Neuron (in vitro differentiated cells): Measurements from ENCODE around the gene UBXN4.
"Not testable (repeated sequence)": the region's sequence is repeated elsewhere in the genome, so short reads cannot be mapped to it uniquely, and the experiment has no call there.

Source experiments
- H2AFZ ChIP-seq: one replicate; pipeline ENCODE4 v1.6.1; 2013; ENCODE audit warnings: low read depth, mild to moderate bottlenecking, inconsistent platforms, low read length, moderate library complexity
- H3K27me3 ChIP-seq: one replicate; pipeline ENCODE4 v1.6.1; 2013; ENCODE audit warnings: low read length; ENCODE audit not compliant: insufficient read depth
- H3K36me3 ChIP-seq: one replicate; pipeline ENCODE4 v1.6.1; 2013; ENCODE audit warnings: low read length; ENCODE audit not compliant: insufficient read depth
- H3K4me1 ChIP-seq: one replicate; pipeline ENCODE4 v1.6.1; 2013; ENCODE audit warnings: low read length; ENCODE audit not compliant: insufficient read depth
- H3K4me3 ChIP-seq: 2 replicates; pipeline ENCODE4 v1.5.1; 2013; ENCODE audit warnings: mild to moderate bottlenecking, low read length, moderate library complexity
- H3K9me3 ChIP-seq: one replicate; pipeline ENCODE4 v1.6.1; 2013; ENCODE audit warnings: low read length

The UBXN4 gene

DNA sequence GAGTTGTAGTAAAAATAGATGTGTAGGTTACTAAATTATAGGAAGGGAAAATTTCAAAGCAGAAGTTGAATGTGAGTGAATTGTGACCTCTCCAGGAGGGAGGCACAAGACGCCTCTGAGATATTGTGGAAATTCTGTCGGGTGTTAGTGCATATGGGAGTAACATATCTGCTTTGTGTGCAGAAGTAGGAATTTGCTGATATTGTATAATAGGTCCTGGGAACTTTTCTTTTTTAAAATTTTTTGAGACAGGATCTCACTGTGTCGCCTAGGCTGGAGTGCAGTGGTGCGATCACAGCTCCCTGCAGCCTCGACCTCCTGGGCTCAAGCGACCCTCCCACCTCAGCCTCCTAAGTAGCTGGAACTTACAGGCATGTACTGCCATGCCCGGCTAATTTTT lies 34.7 kb downstream of the UBXN4 start:
- Histone ChIP-seq H3K27me3 (no peaks in the 10 kb centered on the region), H3K4me1 (no peaks in the 10 kb centered on the region), H3K9me3 (no peaks in the 10 kb centered on the region), H3K4me3 (no peak overlapping the region), H2AFZ (no peak overlapping the region), H3K36me3 (peaks cover 89% of the 10 kb centered on the region)

DNA sequence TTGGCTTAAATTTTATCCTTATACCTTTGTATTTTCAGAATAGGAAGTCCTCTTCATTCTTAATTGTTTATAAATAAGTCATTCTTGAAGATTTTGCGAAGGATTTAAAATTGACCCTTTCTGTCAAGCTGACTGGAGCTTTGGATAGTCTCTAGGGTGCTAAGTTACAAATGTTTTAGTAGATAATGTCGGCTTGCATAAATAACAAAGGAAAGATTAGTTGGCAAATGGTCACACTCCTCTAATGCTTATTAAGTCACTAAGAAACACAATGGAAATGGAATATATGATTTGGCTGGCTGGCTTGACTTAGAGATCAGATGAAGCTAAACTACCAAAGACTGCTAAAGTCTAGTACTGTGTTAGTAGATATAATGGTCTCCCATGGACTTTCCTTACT lies 40.6 kb downstream of the UBXN4 start:
- Histone ChIP-seq H3K36me3 (peaks cover 82% of the 10 kb centered on the region), H3K4me1 (no peaks in the 10 kb centered on the region), H3K4me3 (no peak overlapping the region), H3K27me3 (no peaks in the 10 kb centered on the region), H3K9me3 (peaks cover 2% of the 10 kb centered on the region), H2AFZ (no peak overlapping the region)

DNA sequence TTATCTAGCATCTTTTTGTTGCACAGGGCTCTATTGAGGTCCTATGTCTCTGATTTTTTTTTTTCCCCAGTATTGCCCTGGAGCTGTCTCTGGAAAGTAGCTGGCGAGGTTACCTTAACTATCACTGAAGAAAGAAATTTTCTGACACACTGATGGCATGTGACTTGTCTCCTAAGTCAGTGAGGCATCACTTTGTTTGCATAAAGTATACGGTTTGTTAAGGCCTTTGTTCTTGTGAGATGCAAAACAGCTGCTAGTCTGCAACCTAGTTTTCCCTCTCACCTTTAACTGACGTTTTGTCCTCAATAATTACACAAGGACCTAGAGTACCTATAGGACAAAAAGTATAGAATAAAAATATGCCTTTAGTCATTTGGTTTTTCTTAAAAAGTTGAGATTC lies 41.8 kb downstream of the UBXN4 start:
- no peaks in the 10 kb centered on the region for H3K4me1 ChIP-seq
- H3K27me3 ChIP-seq: no peaks in the 10 kb centered on the region
- H2AFZ ChIP-seq: no peak overlapping the region
- H3K4me3 ChIP-seq: no peak overlapping the region
- H3K9me3 ChIP-seq: peaks cover 2% of the 10 kb centered on the region
- H3K36me3 ChIP-seq: peaks cover 78% of the 10 kb centered on the region

DNA sequence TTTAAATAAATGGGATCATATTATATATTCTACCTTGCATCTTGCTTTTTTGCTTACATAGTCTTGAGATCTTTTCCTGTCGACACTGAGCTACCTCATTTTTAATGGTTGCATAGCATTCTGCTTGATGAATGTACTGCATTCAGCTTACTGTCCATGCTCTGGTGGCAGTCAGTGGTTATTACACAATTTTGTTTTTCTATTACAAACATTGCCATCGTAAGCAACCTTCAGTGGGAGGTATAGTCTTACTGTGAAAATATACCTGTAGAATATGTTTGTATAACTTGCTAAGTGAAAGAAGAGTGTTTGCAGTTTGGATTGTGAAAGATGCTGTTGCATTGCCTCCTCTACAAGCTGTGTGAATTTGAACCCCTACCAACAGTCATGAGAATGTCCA lies 43.4 kb downstream of the UBXN4 start:
- Histone ChIP-seq H3K4me1 (no peaks in the 10 kb centered on the region), H3K36me3 (peaks cover 65% of the 10 kb centered on the region), H3K27me3 (no peaks in the 10 kb centered on the region), H2AFZ (no peak overlapping the region), H3K4me3 (no peak overlapping the region), H3K9me3 (peaks cover 2% of the 10 kb centered on the region)

DNA sequence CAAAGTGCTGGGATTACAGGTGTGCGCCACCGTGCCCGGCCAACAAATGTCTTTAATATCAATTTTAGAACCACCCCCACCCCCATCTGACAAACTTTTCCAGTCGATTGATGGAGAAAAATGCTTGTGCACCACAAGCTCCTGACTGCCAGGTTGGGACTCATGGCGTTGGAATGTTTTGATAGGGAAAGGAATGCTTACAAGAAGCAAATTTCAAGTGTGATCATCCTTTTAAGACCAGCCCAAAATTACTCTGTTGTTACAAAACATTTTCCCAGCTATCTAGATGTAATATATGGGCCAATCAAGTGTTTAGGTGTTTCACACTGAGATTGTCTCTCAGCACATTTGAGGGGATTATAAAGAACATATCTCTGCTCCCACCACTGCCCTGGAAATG lies 45.2 kb downstream of the UBXN4 start:
- no peak overlapping the region for H2AFZ ChIP-seq
- no peaks in the 10 kb centered on the region for H3K4me1 ChIP-seq
- H3K4me3 ChIP-seq: no peak overlapping the region
- peaks cover 2% of the 10 kb centered on the region for H3K9me3 ChIP-seq
- peaks cover 47% of the 10 kb centered on the region for H3K36me3 ChIP-seq
- no peaks in the 10 kb centered on the region for H3K27me3 ChIP-seq

DNA sequence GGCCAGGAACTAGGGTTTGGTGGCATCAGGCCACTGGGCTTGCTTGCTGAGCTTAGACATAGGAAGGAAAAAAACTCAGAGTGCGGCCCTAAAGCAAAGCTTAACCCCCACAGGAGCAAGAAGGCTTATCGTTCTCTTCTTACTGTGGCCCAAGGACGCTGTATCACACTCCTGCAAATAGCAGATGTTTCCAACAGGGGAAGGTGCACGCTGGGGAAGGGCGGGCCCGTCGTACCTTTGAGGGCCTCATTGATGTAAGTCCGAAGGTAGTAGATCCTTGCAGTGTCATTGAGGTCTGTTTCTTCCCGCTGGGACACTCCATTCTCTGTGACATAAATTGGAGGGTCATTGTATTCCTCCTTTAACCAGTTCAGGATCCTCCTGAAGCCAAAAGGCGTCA lies 48.8 kb downstream of the UBXN4 start:
- Histone ChIP-seq H3K4me3 (no peak overlapping the region), H2AFZ (no peak overlapping the region), H3K9me3 (no peaks in the 10 kb centered on the region), H3K36me3 (peaks cover 11% of the 10 kb centered on the region), H3K27me3 (no peaks in the 10 kb centered on the region), H3K4me1 (no peaks in the 10 kb centered on the region)

DNA sequence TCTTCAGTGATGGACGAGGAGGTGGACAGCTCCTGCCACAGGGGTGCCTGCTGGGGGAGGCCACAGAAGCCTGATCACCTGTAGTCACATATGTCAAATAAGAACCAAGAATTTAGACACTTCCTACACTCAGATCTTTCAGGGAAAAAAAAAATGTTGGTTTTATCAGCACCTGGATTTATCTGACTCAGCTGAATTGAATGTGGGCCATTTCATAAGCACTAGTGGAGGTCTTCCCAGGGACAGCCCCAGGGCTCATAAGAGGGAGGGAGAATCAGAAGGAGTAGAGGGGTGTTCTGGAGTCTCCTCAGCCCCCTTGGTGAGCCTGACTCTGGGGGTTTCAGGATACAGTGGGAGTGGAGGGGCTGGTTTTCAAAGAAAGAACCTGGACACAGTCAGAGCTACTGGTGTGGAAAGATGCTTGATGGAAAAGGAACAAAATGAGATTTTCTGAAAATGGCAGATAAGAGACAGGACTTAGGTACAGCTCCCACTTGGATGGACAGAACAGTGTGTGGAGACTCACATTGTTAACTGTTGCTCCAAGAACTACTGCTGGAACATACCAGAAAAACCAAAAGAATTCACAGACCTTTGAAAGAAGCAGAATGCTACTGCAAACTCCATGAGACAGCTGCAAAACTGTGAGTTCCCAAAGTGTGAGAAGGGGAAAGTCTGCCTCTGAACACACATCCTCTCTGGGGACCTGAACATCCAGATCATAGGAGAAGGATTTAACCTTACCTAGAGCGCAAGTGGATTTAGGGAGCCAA lies 49.9 kb downstream of the UBXN4 start:
- H3K4me1 ChIP-seq: no peaks in the 10 kb centered on the region
- H3K36me3 ChIP-seq: peaks cover 8% of the 10 kb centered on the region
- H3K9me3 ChIP-seq: no peaks in the 10 kb centered on the region
- H3K27me3 ChIP-seq: no peaks in the 10 kb centered on the region
- no peak overlapping the region for H3K4me3 ChIP-seq
- H2AFZ ChIP-seq: no peak overlapping the region

GRCh38 chr2:135792401-135793150 lies 50.9 kb downstream of the UBXN4 start:
- no peak overlapping the region for H2AFZ ChIP-seq
- no peak overlapping the region for H3K4me3 ChIP-seq
- no peaks in the 10 kb centered on the region for H3K4me1 ChIP-seq
- no peaks in the 10 kb centered on the region for H3K27me3 ChIP-seq
- H3K9me3 ChIP-seq: no peaks in the 10 kb centered on the region
- H3K36me3 ChIP-seq: peaks cover under 1% of the 10 kb centered on the region

DNA sequence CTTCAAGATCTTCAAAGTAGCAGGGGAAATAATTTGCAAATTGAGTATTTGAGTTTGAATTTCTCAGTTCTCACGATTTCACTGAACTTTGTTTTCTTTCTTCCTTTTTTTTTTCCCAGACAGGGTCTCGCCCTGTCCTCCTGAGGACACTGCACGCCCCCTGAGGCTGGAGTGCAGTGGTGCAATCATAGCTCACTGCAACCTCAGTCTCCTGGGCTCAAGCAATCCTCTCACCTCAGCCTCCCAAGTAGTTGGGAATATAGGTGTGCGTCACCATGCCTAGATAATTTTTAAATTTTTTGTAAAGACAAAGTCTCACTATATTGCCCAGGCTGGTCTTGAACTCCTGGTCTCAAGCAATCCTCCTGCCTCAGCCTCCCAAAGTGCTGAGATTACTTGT lies 54.0 kb downstream of the UBXN4 start:
- not testable (repeated sequence) for H3K9me3 ChIP-seq, H2AFZ ChIP-seq, H3K4me1 ChIP-seq, H3K27me3 ChIP-seq, H3K36me3 ChIP-seq, H3K4me3 ChIP-seq

- Histone ChIP-seq H3K9me3 (peaks cover 4% of the 10 kb centered on the region), H2AFZ (no peak overlapping the region), H3K36me3 (no peaks in the 10 kb centered on the region), H3K4me1 (no peaks in the 10 kb centered on the region), H3K27me3 (no peaks in the 10 kb centered on the region), H3K4me3 (no peak overlapping the region)
Observed at GRCh38 chr2:135796606-135797005, 55.0 kb downstream of the UBXN4 start.

GRCh38 chr2:135797497-135798274 lies 56.0 kb downstream of the UBXN4 start:
- Histone ChIP-seq H3K36me3 (no peaks in the 10 kb centered on the region), H3K9me3 (peaks cover 4% of the 10 kb centered on the region), H3K4me3 (no peak overlapping the region), H2AFZ (no peak overlapping the region), H3K4me1 (no peaks in the 10 kb centered on the region), H3K27me3 (no peaks in the 10 kb centered on the region)

DNA sequence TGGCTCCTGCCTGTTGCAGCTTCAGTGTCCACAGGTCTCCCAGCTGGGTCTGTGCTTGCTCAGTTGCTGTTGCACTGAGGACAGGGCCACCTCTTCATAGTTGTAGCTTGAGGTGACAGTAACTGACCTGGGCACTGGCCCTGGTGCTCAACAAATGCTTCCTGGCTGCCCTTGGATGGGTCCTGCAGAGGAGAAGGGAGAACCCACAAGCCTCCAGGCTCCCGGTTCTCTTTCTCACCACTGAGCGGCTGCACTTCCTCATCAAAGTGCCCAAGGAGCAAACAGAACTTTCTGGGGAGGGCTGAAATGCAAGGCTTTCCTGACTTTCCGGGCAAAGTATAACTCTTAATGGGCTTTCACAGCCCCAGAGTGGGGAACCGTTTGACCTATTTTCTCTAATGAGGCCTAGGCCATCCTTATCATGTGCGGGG lies 56.6 kb downstream of the UBXN4 start:
- Histone ChIP-seq H3K9me3 (peaks cover 4% of the 10 kb centered on the region), H3K4me1 (no peaks in the 10 kb centered on the region), H2AFZ (no peak overlapping the region), H3K27me3 (no peaks in the 10 kb centered on the region), H3K36me3 (no peaks in the 10 kb centered on the region), H3K4me3 (no peak overlapping the region)

DNA sequence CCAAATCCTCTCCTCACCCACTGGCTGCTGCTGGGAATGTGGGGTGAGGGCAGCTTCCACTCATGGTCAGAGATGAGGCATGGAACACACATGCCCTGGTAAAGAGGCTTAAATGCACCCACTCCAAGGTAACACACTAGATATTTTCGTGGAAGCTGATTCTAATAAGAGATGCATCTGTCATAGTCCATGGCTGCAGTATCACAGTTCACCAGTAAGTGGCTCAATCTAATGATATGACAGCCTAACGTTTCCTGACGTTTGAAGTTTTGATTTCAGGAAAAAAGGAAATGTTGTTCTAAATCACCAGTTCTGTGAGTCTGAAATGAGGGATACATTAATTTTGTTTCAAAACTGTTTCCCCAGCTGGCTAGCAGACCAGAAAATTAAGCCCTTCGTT lies 57.1 kb downstream of the UBXN4 start:
- Histone ChIP-seq H2AFZ (no peak overlapping the region), H3K27me3 (no peaks in the 10 kb centered on the region)

More for the DNA sequence above, 57.1 kb downstream of the UBXN4 start:
- H3K4me3 ChIP-seq: no peak overlapping the region
- no peaks in the 10 kb centered on the region for H3K4me1 ChIP-seq
- H3K36me3 ChIP-seq: no peaks in the 10 kb centered on the region
- peaks cover 4% of the 10 kb centered on the region for H3K9me3 ChIP-seq
